Effector CD8-positive, alpha-beta T cell (primary cell): Measurements from ENCODE around the gene NPRL2.

Source experiments
- DNase-seq: peaks from one replicate; lab custom pipeline; 2025; lab: John Stamatoyannopoulos, UW
- total RNA-seq, 4 experiments: gene quantifications; one replicate each; lab custom pipeline; 2026; lab: John Stamatoyannopoulos, UW

Gene NPRL2
- total RNA-seq = 53.2 to 70.5 (median 60.1) reads per million in 4 experiments

GRCh38 chr3:50350527-50351322 is at the start of gene NPRL2, which contains the start of gene CYB561D2:
Gene NPRL2 (minus strand): TSS chr3:50350775. CDS start chr3:50350652, 123 bp downstream.
Gene CYB561D2 (plus strand): TSS chr3:50350862. CDS start chr3:50351434, 572 bp downstream.
- peak; percentile 98 for DNase-seq

- DNase-seq = no peak
Observed at GRCh38 chr3:50396502-50396901, 45.9 kb upstream of the NPRL2 start.

- no peak for DNase-seq
Observed at GRCh38 chr3:50395070-50395860, 44.7 kb upstream of the NPRL2 start.

- DNase-seq = no peak
Observed at GRCh38 chr3:50393061-50393460, 42.5 kb upstream of the NPRL2 start.

GRCh38 chr3:50392101-50392715 is 41.6 kb upstream of the NPRL2 start:
- DNase-seq = no peak

GRCh38 chr3:50390508-50391224 is 40.1 kb upstream of the NPRL2 start:
- DNase-seq = no peak

GRCh38 chr3:50389414-50389767 is 38.8 kb upstream of the NPRL2 start:
- no peak for DNase-seq

GRCh38 chr3:50388720-50389413 is 38.3 kb upstream of the NPRL2 start:
- DNase-seq = no peak

GRCh38 chr3:50388016-50388719 is 37.6 kb upstream of the NPRL2 start:
- DNase-seq = no peak

GRCh38 chr3:50385754-50386153 is 35.2 kb upstream of the NPRL2 start:
- DNase-seq = no peak

- DNase-seq = no peak
Observed at GRCh38 chr3:50383750-50384149, 33.2 kb upstream of the NPRL2 start.

- no peak for DNase-seq
Observed at GRCh38 chr3:50382722-50383121, 32.1 kb upstream of the NPRL2 start.

- no peak for DNase-seq
Observed at GRCh38 chr3:50381383-50381782, 30.8 kb upstream of the NPRL2 start.

- DNase-seq = no peak
Observed at GRCh38 chr3:50380405-50381085, 30.0 kb upstream of the NPRL2 start.

GRCh38 chr3:50378757-50379156 is 28.2 kb upstream of the NPRL2 start:
- DNase-seq = no peak

- DNase-seq = no peak
Observed at GRCh38 chr3:50378024-50378423, 27.4 kb upstream of the NPRL2 start.

- DNase-seq = no peak
Observed at GRCh38 chr3:50375258-50375931, 24.8 kb upstream of the NPRL2 start.

GRCh38 chr3:50374363-50375257 is 24.0 kb upstream of the NPRL2 start:
- DNase-seq = no peak
